ENCODE measurements around the gene KRTAP10-1. TPM values are rescaled to one million over a fixed set of nuclear protein-coding genes. Genes with fewer than 3 reads are reported as not detected.

The KRTAP10-1 gene
- total RNA-seq, 1 experiment from 2014 or later, result not detected

GRCh38 chr21:44552681-44553080 lies 12.7 kb upstream of the KRTAP10-1 start:
- Histone ChIP-seq H2AK5ac (ENCODE audit: insufficient read length, low read length) (no peak overlapping the region), H3K79me2 (ENCODE audit: insufficient read depth, low read length) (no peaks in the 10 kb centered on the region), H4K20me1 (ENCODE audit: control insufficient read depth, insufficient read depth, insufficient read length) (no peaks in the 10 kb centered on the region), H3K4ac (ENCODE audit: low read depth, low read length) (no peak overlapping the region), H2BK120ac (ENCODE audit: low read depth, low read length, poor library complexity, severe bottlenecking) (no peak overlapping the region), H3K4me1 (ENCODE audit: insufficient read depth, low read length) (peaks cover 6% of the 10 kb centered on the region; the same call in 1 of the 2 replicates), H2AFZ (ENCODE audit: low read length) (no peak overlapping the region), H3K14ac (ENCODE audit: insufficient read depth, low read length) (peak overlapping the region; percentile 53), H3T11ph (ENCODE audit: low read length) (no peak overlapping the region), H2BK12ac (ENCODE audit: insufficient read length, low read depth, low read length) (no peak overlapping the region), H3K9ac (ENCODE audit: extremely low read depth, insufficient read length, low read length) (no peak overlapping the region), H4K5ac (ENCODE audit: insufficient read length, low read depth, low read length) (no peak overlapping the region), H3K79me1 (ENCODE audit: insufficient read depth, low read depth, low read length, poor library complexity, severe bottlenecking) (no peaks in the 10 kb centered on the region), H3K23ac (ENCODE audit: insufficient read length, low read depth, low read length) (no peak overlapping the region), H3K23me2 (ENCODE audit: insufficient read length, low read depth, low read length, poor library complexity, severe bottlenecking) (no peaks in the 10 kb centered on the region), H3K27me3 (ENCODE audit: insufficient read depth, low read length) (no peaks in the 10 kb centered on the region), H4K91ac (ENCODE audit: insufficient read length, low read depth, low read length) (no peak overlapping the region), H3K27ac (ENCODE audit: insufficient read length, low read depth, low read length) (no peak overlapping the region), H4K8ac (replicated peaks; ENCODE audit: insufficient read length, low read depth, low read length) (no peak overlapping the region), H3K4me2 (ENCODE audit: insufficient read depth, insufficient read length, low read length) (no peak overlapping the region), H2BK20ac (ENCODE audit: low read depth, low read length, poor library complexity, severe bottlenecking) (no peak overlapping the region), H3K9me3 (ENCODE audit: control insufficient read depth, low read depth, low read length) (no peaks in the 10 kb centered on the region), H2BK15ac (ENCODE audit: low read depth, low read length) (no peak overlapping the region), H3K18ac (ENCODE audit: insufficient read length, low read depth, low read length) (no peak overlapping the region), H3K56ac (ENCODE audit: insufficient read length, low read depth, low read length) (no peak overlapping the region), H2BK5ac (ENCODE audit: insufficient read length, low read length) (no peak overlapping the region)
- Mint-ChIP-seq H3K27ac (no peak overlapping the region; a peak in 1 of 7 replicates), H3K4me3 (no peak overlapping the region; a peak in 1 of 5 replicates), H3K9me3 (no peaks in the 10 kb centered on the region; a peak in 1 of 5 replicates), H3K36me3 (ENCODE audit: insufficient read depth in 1 of 3, low read depth in 3 of 3) (peaks cover 0 to 2% (median 0%) of the 10 kb centered on the region in 3 experiments; a peak in 2 of 7 replicates), H3K27me3 (ENCODE audit: low read depth) (peaks cover 3% of the 10 kb centered on the region), H3K4me1 (peaks cover 43 to 60% of the 10 kb centered on the region in 2 experiments)
- no peak for TF ChIP-seq CTCF (conservative IDR thresholded peaks at IDR 0.05)
- DNase-seq, result no peak
- WGBS (ENCODE audit: extremely low coverage, insufficient read length, low lambda C conversion rate), result no CpG with 5 or more reads among the region's 13 CpGs
